Endodermal cell (in vitro differentiated cells): ENCODE measurements around the gene AACS. TPM values are rescaled to one million over a fixed set of nuclear protein-coding genes. Genes with fewer than 3 reads are reported as not detected.

Experiments
- DNase-seq: peaks from one replicate; pipeline ENCODE4 v3.0.0-alpha.2; 2017
- H3K27ac ChIP-seq: 2 replicates; pipeline ENCODE4 v1.5.1; 2013; ENCODE audit warnings: mild to moderate bottlenecking, low read depth, low read length, moderate library complexity
- H3K27me3 ChIP-seq: 2 replicates; pipeline ENCODE4 v1.6.1; 2013; ENCODE audit warnings: mild to moderate bottlenecking, low read length, moderate library complexity; ENCODE audit not compliant: insufficient read depth, control insufficient read depth, poor library complexity, severe bottlenecking
- H3K36me3 ChIP-seq: 2 replicates; pipeline ENCODE4 v1.7.0; 2013; ENCODE audit warnings: mild to moderate bottlenecking, low read length, moderate library complexity; ENCODE audit not compliant: control insufficient read depth, insufficient read depth
- H3K4me1 ChIP-seq: one replicate; pipeline ENCODE4 v1.7.0; 2013; ENCODE audit warnings: low read length; ENCODE audit not compliant: control insufficient read depth, insufficient read depth
- H3K4me3 ChIP-seq: 2 replicates; pipeline ENCODE4 v1.5.1; 2013; ENCODE audit warnings: mild to moderate bottlenecking, low read length, moderate library complexity
- H3K9ac ChIP-seq: 2 replicates; pipeline ENCODE4 v1.6.1; 2013; ENCODE audit warnings: mild to moderate bottlenecking, low read length, moderate library complexity; ENCODE audit not compliant: poor library complexity, severe bottlenecking; ENCODE audit errors: extremely low read depth
- H3K9me3 ChIP-seq: 2 replicates; pipeline ENCODE4 v1.6.1; 2013; ENCODE audit warnings: mild to moderate bottlenecking, low read length, moderate library complexity; ENCODE audit not compliant: control insufficient read depth
- H3K27ac Mint-ChIP-seq: 2 replicates; pipeline ENCODE4 v1.8.0; 2020; ENCODE audit warnings: mixed read lengths
- H3K27me3 Mint-ChIP-seq: 2 replicates; pipeline ENCODE4 v1.8.0; 2021; ENCODE audit warnings: mild to moderate bottlenecking, mixed read lengths; ENCODE audit not compliant: insufficient read depth
- H3K36me3 Mint-ChIP-seq: 2 replicates; pipeline ENCODE4 v1.8.0; 2020; ENCODE audit warnings: low read depth, mixed read lengths
- H3K4me1 Mint-ChIP-seq: 2 replicates; pipeline ENCODE4 v1.8.0; 2020; ENCODE audit warnings: mixed read lengths
- H3K4me3 Mint-ChIP-seq: 2 replicates; pipeline ENCODE4 v1.8.0; 2020; ENCODE audit warnings: mild to moderate bottlenecking, moderate library complexity, mixed read lengths
- H3K9me3 Mint-ChIP-seq: 2 replicates; pipeline ENCODE4 v1.8.0; 2020; ENCODE audit warnings: mild to moderate bottlenecking, mixed read lengths
- WGBS, 2 experiments: methylation state at CpG; one replicate each; pipeline versions ENCODE4 v1.1.5 to v1.1.7; 2013; ENCODE audit warnings: missing lambda C conversion rate in 2 of 2, mixed read lengths in 1 of 2; ENCODE audit not compliant: insufficient coverage in 1 of 2, insufficient read length in 1 of 2; 5-methylcytosine and 5-hydroxymethylcytosine counted together
- total RNA-seq, 2 donors: library from RNA; stranded (reverse); fragmentation: NEBNext Ultra II Directional in 1 of 2; extraction: Animal tissue kit (Norgen Biotek cat#: 25700) in 1 of 2; gene quantifications; 2 replicates in 1 of 2; 3 replicates in 1 of 2; pipeline ENCODE4 v1.2.1, GENCODE V29; 2021
- TF ChIP-seq, protein P1 (sequence below): fragments of 200-600 bp; sonication (generic); conservative IDR thresholded peaks from 2 replicates; pipeline ENCODE4 v1.5.0; 2021; ENCODE audit warnings: antibody characterized with exemption, mild to moderate bottlenecking

Gene AACS
- total RNA-seq, 2 donors from 2014 or later: 55.4 to 71.9 TPM

DNA sequence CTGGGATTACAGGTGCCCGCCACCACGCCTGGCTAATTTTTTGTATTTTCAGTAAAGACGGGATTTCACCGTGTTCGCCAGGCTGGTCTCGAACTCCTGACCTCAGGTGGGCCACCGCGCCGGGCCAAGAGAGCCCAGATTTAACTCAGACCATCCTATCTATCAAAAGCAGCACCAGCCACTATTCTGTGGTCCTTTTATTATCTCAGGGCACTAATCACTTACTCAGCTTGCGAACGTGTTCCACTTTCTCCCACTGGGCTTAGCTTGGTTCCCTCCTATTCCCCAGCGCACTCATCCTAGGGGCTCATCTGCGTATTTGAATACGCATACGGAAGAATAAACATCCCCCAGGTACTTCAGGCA lies 16.2 kb upstream of the AACS start:
- peak overlapping the region; percentile 82 for H3K4me3 ChIP-seq
- no peaks in the 10 kb centered on the region for H3K4me1 ChIP-seq
- TF ChIP-seq, protein P1, sequence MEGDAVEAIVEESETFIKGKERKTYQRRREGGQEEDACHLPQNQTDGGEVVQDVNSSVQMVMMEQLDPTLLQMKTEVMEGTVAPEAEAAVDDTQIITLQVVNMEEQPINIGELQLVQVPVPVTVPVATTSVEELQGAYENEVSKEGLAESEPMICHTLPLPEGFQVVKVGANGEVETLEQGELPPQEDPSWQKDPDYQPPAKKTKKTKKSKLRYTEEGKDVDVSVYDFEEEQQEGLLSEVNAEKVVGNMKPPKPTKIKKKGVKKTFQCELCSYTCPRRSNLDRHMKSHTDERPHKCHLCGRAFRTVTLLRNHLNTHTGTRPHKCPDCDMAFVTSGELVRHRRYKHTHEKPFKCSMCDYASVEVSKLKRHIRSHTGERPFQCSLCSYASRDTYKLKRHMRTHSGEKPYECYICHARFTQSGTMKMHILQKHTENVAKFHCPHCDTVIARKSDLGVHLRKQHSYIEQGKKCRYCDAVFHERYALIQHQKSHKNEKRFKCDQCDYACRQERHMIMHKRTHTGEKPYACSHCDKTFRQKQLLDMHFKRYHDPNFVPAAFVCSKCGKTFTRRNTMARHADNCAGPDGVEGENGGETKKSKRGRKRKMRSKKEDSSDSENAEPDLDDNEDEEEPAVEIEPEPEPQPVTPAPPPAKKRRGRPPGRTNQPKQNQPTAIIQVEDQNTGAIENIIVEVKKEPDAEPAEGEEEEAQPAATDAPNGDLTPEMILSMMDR: no peak
- 61 to 77% methylated on average over 13 to 15 of the region's 15 CpGs for WGBS, 2 experiments
- DNase-seq: no peak
- peak overlapping the region; percentile 52 for H3K4me3 Mint-ChIP-seq
- H3K27ac ChIP-seq: no peak overlapping the region
- no peaks in the 10 kb centered on the region for H3K9me3 ChIP-seq
- H3K4me1 Mint-ChIP-seq: no peaks in the 10 kb centered on the region
- H3K27me3 ChIP-seq: no peaks in the 10 kb centered on the region
- no peaks in the 10 kb centered on the region for H3K27me3 Mint-ChIP-seq
- no peak overlapping the region for H3K9ac ChIP-seq
- no peaks in the 10 kb centered on the region for H3K36me3 Mint-ChIP-seq
- peaks cover 3% of the 10 kb centered on the region for H3K9me3 Mint-ChIP-seq
- H3K27ac Mint-ChIP-seq: no peak overlapping the region
- H3K36me3 ChIP-seq: no peaks in the 10 kb centered on the region

- Histone ChIP-seq H3K4me3 (no peak overlapping the region), H3K36me3 (no peaks in the 10 kb centered on the region), H3K4me1 (no peaks in the 10 kb centered on the region), H3K9me3 (no peaks in the 10 kb centered on the region), H3K9ac (no peak overlapping the region), H3K27ac (no peak overlapping the region), H3K27me3 (no peaks in the 10 kb centered on the region)
- Mint-ChIP-seq H3K27me3 (no peaks in the 10 kb centered on the region), H3K4me3 (no peak overlapping the region), H3K9me3 (peaks cover 6% of the 10 kb centered on the region), H3K36me3 (no peaks in the 10 kb centered on the region), H3K4me1 (no peaks in the 10 kb centered on the region), H3K27ac (no peak overlapping the region)
- peak; percentile 31 for DNase-seq
- WGBS, 2 experiments: 90 to 93% methylated on average over 6 to 10 of the region's 10 CpGs
- TF ChIP-seq, protein P1: no peak
Observed at GRCh38 chr12:125050446-125050845, 14.8 kb upstream of the AACS start.

- 89% methylated on average over 2 of the region's 3 CpGs; no CpG with 5 or more reads in 1 of the 2 experiments for WGBS, 2 experiments
- Histone ChIP-seq H3K9me3 (no peaks in the 10 kb centered on the region), H3K4me1 (no peaks in the 10 kb centered on the region), H3K36me3 (no peaks in the 10 kb centered on the region), H3K27ac (no peak overlapping the region), H3K4me3 (no peak overlapping the region), H3K9ac (no peak overlapping the region), H3K27me3 (no peaks in the 10 kb centered on the region)
- no peak overlapping the region for H3K27ac Mint-ChIP-seq
- no peaks in the 10 kb centered on the region for H3K4me1 Mint-ChIP-seq
- H3K36me3 Mint-ChIP-seq: no peaks in the 10 kb centered on the region
- TF ChIP-seq, protein P1: no peak
- no peaks in the 10 kb centered on the region for H3K27me3 Mint-ChIP-seq
- H3K4me3 Mint-ChIP-seq: no peak overlapping the region
- DNase-seq: peak; percentile 8
- peaks cover 6% of the 10 kb centered on the region for H3K9me3 Mint-ChIP-seq
Observed at GRCh38 chr12:125050868-125051267, 14.4 kb upstream of the AACS start.
